ENCODE data around the gene PRKCQ. TPM values are rescaled to one million over a fixed set of nuclear protein-coding genes. Genes with fewer than 3 reads are reported as not detected.
A peak's percentile ranks its signal among the peaks of the same experiment; 100 is the strongest.

The PRKCQ gene
- total RNA-seq (2012; rRNA removed), result under 0.01 TPM in 1 of 2 replicates, not detected in the other
- polyA plus RNA-seq (2012; rRNA removed), result 0.03 TPM in 2 replicates
- 0.01 and 0.03 TPM in 2 replicates for polyA plus RNA-seq (2012; cell fraction: cytosol; rRNA removed)
- polyA plus RNA-seq (2012; cell fraction: nucleus; rRNA removed; ENCODE audit: low replicate concordance), result 0.05 TPM in 1 of 2 replicates, not detected in the other
- percentile 7 among the genes with signal in this experiment for Bru-seq, nascent RNA
- BruChase-seq, experiment 1, labeled RNA remaining after a 6-hour chase, result percentile 1 among the genes with signal in this experiment
- BruChase-seq, experiment 2, labeled RNA remaining after a 2-hour chase, result percentile 1 among the genes with signal in this experiment
- long read RNA-seq, result 0 reads

DNA sequence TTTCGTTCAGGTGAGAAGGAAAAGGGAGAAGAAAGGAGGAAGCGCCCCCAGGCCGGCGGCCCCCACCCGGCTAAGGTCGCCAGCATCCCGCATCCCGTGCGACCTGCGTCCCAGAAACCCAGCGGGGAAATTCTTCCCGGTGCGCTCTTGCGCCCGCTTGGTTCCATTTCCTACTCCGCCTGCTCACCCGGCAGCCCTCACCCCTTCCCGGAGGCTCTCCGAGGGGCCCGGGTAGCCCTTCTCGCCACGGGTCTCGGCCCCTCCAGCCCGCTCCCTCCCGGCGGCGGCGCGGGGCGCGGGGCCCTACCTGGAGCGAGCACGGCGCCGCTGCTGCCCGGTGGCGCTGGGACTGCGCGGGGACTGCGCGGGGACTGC is at the start of gene PRKCQ:
TSS of gene PRKCQ (minus strand) at position 373 of the 375 bp plus-strand sequence. CDS start 65,141 bp downstream, outside the sequence.
- no peak within 1 kb of the TSS for H4K5ac ChIP-seq (ENCODE audit: low read depth, low read length)
- H2AK9ac ChIP-seq (replicated peaks; ENCODE audit: low read depth, low read length, poor library complexity), result no peak within 1 kb of the TSS
- H3K36me3 ChIP-seq (ENCODE audit: control insufficient read depth, insufficient read depth, low read length), result no peaks in the 10 kb centered on the region
- WGBS, 2 experiments (ENCODE audit: extremely low coverage in 2 of 2, insufficient read length in 1 of 2), result 0% methylated on average over 12 of the region's 41 CpGs; no CpG with 5 or more reads in 1 of the 2 experiments
- intact Hi-C loops (cut with micrococcal nuclease) (loop anchor here (5.0 kb wide), 1 partner anchor 837 kb away; no protein-coding TSS in a partner anchor), dilution Hi-C loops (cut with HindIII; ENCODE audit: low sequenced_read_pairs, unreplicated experiment) (no loop called here), in situ Hi-C loops (cut with MboI; ENCODE audit: low sequenced_read_pairs) (no loop called here)
- no peaks in the 10 kb centered on the region for H3K79me1 ChIP-seq (ENCODE audit: low read depth in 1 of 2, low read length in 2 of 2)
- H3K4me1 ChIP-seq (ENCODE audit: control insufficient read depth, insufficient read depth, low read length), result 0 out of 2 replicates have a peak, but pooled peaks cover 2% of the 10 kb centered on the region
- ChIA-PET POLR2A (ENCODE audit: unreplicated experiment) (no interaction called here), CTCF (no interaction called here)
- H3K4me2 ChIP-seq (ENCODE audit: low read depth, low read length), result peak within 1 kb of the TSS; percentile 99
- H3K9me1 ChIP-seq (ENCODE audit: insufficient read depth, low read length), result no peaks in the 10 kb centered on the region; the same call in 1 of the 2 replicates
- H3K9me3 ChIP-seq (ENCODE audit: control insufficient read depth, insufficient read depth, low read length), result no peaks in the 10 kb centered on the region
- H3K4me3 ChIP-seq (ENCODE audit: insufficient read depth, low read depth, low read length), result peak within 1 kb of the TSS; percentile 80
- H3K18ac ChIP-seq (ENCODE audit: low read depth, low read length), result no peak within 1 kb of the TSS
- H2AK5ac ChIP-seq (ENCODE audit: low read depth, low read length), result no peak within 1 kb of the TSS
- H2BK20ac ChIP-seq (ENCODE audit: low read depth, low read length), result no peak within 1 kb of the TSS
- DNase-seq (peak; percentile 12), ATAC-seq (ENCODE audit: low read depth) (peak; percentile 65)
- H3K9ac ChIP-seq (ENCODE audit: low read depth, low read length), result peak within 1 kb of the TSS; percentile 62; the same call in 1 of the 2 replicates
- H4K20me1 ChIP-seq (ENCODE audit: insufficient read depth, low read length), result no peaks in the 10 kb centered on the region
- H2AFZ ChIP-seq (replicated peaks; ENCODE audit: low read length, poor library complexity), result peak within 1 kb of the TSS; percentile 91
- H3K23ac ChIP-seq (ENCODE audit: low read depth, low read length), result 0 out of 2 replicates have a peak within 1 kb of the TSS, but pooled peaks have one; percentile 60
- H3K56ac ChIP-seq (ENCODE audit: extremely low read depth, insufficient read depth, low read length), result no peak within 1 kb of the TSS
- no peak within 1 kb of the TSS for H2BK15ac ChIP-seq (ENCODE audit: low read depth, low read length)
- H3K4ac ChIP-seq (ENCODE audit: low read depth, low read length), result no peak within 1 kb of the TSS
- H3K27me3 ChIP-seq (ENCODE audit: control insufficient read depth, insufficient read depth, low read length), result peaks cover 18% of the 10 kb centered on the region
- BruUV-seq (replicated peaks), result no TSS peak
- no peak within 1 kb of the TSS for H4K91ac ChIP-seq (ENCODE audit: insufficient read depth, low read depth, low read length)
- no peak within 1 kb of the TSS for H2BK120ac ChIP-seq (ENCODE audit: low read depth, low read length)
- H4K8ac ChIP-seq (ENCODE audit: low read depth in 2 of 2, low read length in 2 of 2), result peak within 1 kb of the TSS in 1 of 2 experiments; percentile 13; a peak in 1 of 4 replicates
- H3K27ac ChIP-seq (ENCODE audit: insufficient read depth, low read length), result no peak within 1 kb of the TSS; the same call in 1 of the 2 replicates
- no peak within 1 kb of the TSS for H2BK5ac ChIP-seq (ENCODE audit: low read depth, low read length, poor library complexity, severe bottlenecking)
- TF ChIP-seq CHD1 (IDR thresholded peaks at IDR 0.05; ENCODE audit: low read depth, low read length) (no peak), FOS (IDR thresholded peaks at IDR 0.05; ENCODE audit: low read depth, low read length) (no peak), SMC3 (IDR thresholded peaks at IDR 0.05; ENCODE audit: low read depth, low read length) (no peak), RAD21 (IDR thresholded peaks at IDR 0.05; ENCODE audit: low read length) (no peak)
- H3K14ac ChIP-seq (replicated peaks; ENCODE audit: low read depth, low read length), result 0 out of 2 replicates have a peak within 1 kb of the TSS, but pooled peaks have one; percentile 59
